HepG2 (cell line): ENCODE data around the gene TSSK3. TPM values are rescaled to one million over a fixed set of nuclear protein-coding genes. Genes with fewer than 3 reads are reported as not detected.

ENCODE experiments used
- MYC ChIP-seq: sonication (generic); formaldehyde crosslinking; IDR thresholded peaks from 2 replicates; pipeline ENCODE4 v1.9.0; 2021; ENCODE audit warnings: missing genetic modification reagents, borderline replicate concordance
- NCOA2 ChIP-seq: sonication (generic); formaldehyde crosslinking; IDR thresholded peaks from 2 replicates; pipeline ENCODE4 v1.8.0; 2022; ENCODE audit warnings: inconsistent platforms
- PCBP1 ChIP-seq: fragments of 200-400 bp; formaldehyde crosslinking; IDR thresholded peaks from 2 replicates; pipeline ENCODE4 v1.6.1; 2017; ENCODE audit warnings: mild to moderate bottlenecking, low read depth, low read length, borderline replicate concordance
- STAT6 ChIP-seq: sonication (generic); formaldehyde crosslinking; IDR thresholded peaks from 2 replicates; pipeline ENCODE4 v1.4.0; 2020; ENCODE audit warnings: missing genetic modification reagents, mild to moderate bottlenecking, borderline replicate concordance
- ZFY ChIP-seq: sonication (generic); formaldehyde crosslinking; IDR thresholded peaks from 2 replicates; pipeline ENCODE4 v1.4.0; 2020; ENCODE audit warnings: missing genetic modification reagents
- ZNF121 ChIP-seq: sonication (generic); formaldehyde crosslinking; IDR thresholded peaks from 2 replicates; pipeline ENCODE4 v1.5.0; 2020; ENCODE audit warnings: mild to moderate bottlenecking, missing genetic modification reagents
- ZNF143 ChIP-seq: sonication (generic); formaldehyde crosslinking; IDR thresholded peaks from 2 replicates; pipeline ENCODE4 v1.4.0; 2020; ENCODE audit warnings: missing genetic modification reagents
- ZNF296 ChIP-seq: sonication (generic); formaldehyde crosslinking; conservative IDR thresholded peaks from 2 replicates; pipeline ENCODE4 v1.5.0; 2020; ENCODE audit warnings: mild to moderate bottlenecking, missing genetic modification reagents
- ZNF468 ChIP-seq: sonication (generic); formaldehyde crosslinking; IDR thresholded peaks from 2 replicates; pipeline ENCODE4 v1.8.0; 2022; ENCODE audit warnings: mild to moderate bottlenecking, moderate library complexity, missing genetic modification reagents
- ZNF513 ChIP-seq: sonication (generic); formaldehyde crosslinking; conservative IDR thresholded peaks from 2 replicates; pipeline ENCODE4 v1.5.0; 2020; ENCODE audit warnings: missing genetic modification reagents
- ZNF543 ChIP-seq: sonication (generic); formaldehyde crosslinking; IDR thresholded peaks from 2 replicates; pipeline ENCODE4 v1.4.0; 2020; ENCODE audit warnings: mild to moderate bottlenecking, missing genetic modification reagents
- polyA plus RNA-seq, 8 experiments: library from polyadenylated mRNA; depleted of rRNA in 3 of 8; stranded (reverse) in 7 of 8; unstranded in 1 of 8; fragments of >200 nt; fragmentation: Illumina TruSeq in 4 of 8; extraction: Trizol in 4 of 8; gene quantifications; 2 replicates each; pipeline versions ENCODE4 v1.2.1 to v1.2.3, GENCODE V29; 2011 to 2016; ENCODE audit warnings: low read depth in 4 of 8, missing spikeins in 1 of 8, mixed read lengths in 1 of 8; ENCODE audit not compliant: insufficient read depth in 1 of 8
- total RNA-seq, 5 experiments: library from RNA; depleted of rRNA; stranded (reverse); fragments of >200 nt; fragmentation: Illumina TruSeq; extraction: Trizol; gene quantifications; 2 replicates each; pipeline ENCODE4 v1.2.3, GENCODE V29; 2016; ENCODE audit warnings: low read depth in 1 of 5
- TF ChIP-seq, protein P1 (sequence below): sonication (generic); formaldehyde crosslinking; IDR thresholded peaks from 2 replicates; pipeline ENCODE4 v1.5.0; 2020; ENCODE audit warnings: mild to moderate bottlenecking, missing genetic modification reagents
- TF ChIP-seq, protein P2 (sequence below): sonication (generic); formaldehyde crosslinking; IDR thresholded peaks from one replicate; pipeline ENCODE4 v1.5.1; 2020; ENCODE audit warnings: mild to moderate bottlenecking, missing genetic modification reagents; ENCODE audit errors: not compliant biosample characterization

The TSSK3 gene
- total and polyA plus RNA-seq, 2 of the 13 experiments (the other 11 are each of a cell fraction or from before 2014, with no cell fraction given), result 1.0 to 1.1 TPM

DNA sequence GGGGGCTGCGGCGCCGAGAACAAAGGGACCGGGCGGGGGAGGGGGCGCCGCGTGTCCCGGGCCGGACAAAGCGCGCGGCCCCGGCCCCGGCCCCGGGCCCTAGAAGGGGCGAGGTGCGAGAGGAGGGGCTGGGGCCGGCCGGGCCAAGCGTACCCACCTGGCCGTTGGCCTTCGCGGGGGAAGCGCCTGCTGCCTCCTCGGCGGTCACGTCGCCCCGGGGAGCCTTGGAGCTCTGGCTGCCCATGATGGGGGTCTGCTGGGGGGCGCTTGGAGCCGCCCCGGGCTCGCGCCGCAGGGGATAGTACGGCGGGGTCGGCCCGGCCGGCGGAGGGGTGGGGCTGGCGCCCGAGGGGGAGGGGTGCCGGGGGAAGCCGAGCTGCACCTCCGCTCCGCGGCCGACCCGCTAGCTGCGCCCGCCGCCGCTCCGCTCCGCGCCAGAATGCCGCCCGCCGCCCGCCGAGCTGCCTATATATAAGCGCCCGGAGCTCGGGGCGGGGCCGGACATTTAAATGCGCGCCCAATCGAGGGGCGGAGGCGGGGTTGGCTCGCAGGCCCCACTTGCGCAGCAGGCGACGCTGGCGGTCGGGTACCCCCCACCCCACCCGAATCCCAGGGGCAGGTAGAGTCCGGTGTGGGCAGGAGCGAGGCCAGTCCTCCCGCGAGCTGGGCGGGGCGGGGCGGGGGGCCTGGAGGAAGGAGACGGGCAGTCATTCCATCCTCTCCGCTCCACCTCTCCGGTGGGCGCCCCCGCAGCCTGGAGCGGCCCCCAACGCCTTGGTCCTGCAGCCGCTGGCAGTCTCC, 26.3 kb upstream of the TSSK3 start, which contains the start of gene MARCKSL1 (continued):
- TF ChIP-seq, protein P1, sequence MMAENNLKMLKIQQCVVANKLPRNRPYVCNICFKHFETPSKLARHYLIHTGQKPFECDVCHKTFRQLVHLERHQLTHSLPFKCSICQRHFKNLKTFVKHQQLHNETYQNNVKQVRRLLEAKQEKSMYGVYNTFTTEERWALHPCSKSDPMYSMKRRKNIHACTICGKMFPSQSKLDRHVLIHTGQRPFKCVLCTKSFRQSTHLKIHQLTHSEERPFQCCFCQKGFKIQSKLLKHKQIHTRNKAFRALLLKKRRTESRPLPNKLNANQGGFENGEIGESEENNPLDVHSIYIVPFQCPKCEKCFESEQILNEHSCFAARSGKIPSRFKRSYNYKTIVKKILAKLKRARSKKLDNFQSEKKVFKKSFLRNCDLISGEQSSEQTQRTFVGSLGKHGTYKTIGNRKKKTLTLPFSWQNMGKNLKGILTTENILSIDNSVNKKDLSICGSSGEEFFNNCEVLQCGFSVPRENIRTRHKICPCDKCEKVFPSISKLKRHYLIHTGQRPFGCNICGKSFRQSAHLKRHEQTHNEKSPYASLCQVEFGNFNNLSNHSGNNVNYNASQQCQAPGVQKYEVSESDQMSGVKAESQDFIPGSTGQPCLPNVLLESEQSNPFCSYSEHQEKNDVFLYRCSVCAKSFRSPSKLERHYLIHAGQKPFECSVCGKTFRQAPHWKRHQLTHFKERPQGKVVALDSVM (CRISPR knock-in tag), result 0 out of 2 replicates have a peak, but pooled peaks have one; percentile 23
- TF ChIP-seq ZNF543, result 0 out of 2 replicates have a peak, but pooled peaks have one; percentile 60
- TF ChIP-seq PCBP1, result no peak
- no peak for TF ChIP-seq ZNF143 (CRISPR knock-in tag)
- TF ChIP-seq MYC (CRISPR knock-in tag), result 0 out of 2 replicates have a peak, but pooled peaks have one; percentile 18
- 0 out of 2 replicates have a peak, but pooled peaks have one; percentile 4 for TF ChIP-seq NCOA2 (CRISPR knock-in tag)
- peak; percentile 48; the same call in 1 of the 2 replicates for TF ChIP-seq ZFY (CRISPR knock-in tag)
- TF ChIP-seq ZNF296 (CRISPR knock-in tag), result no peak
- TF ChIP-seq ZNF468 (CRISPR knock-in tag), result no peak
- peak; percentile 24; the same call in 1 of the 2 replicates for TF ChIP-seq ZNF121
- no peak for TF ChIP-seq ZNF513
- peak; percentile 41; the same call in 1 of the 2 replicates for TF ChIP-seq STAT6
- TF ChIP-seq, protein P2, sequence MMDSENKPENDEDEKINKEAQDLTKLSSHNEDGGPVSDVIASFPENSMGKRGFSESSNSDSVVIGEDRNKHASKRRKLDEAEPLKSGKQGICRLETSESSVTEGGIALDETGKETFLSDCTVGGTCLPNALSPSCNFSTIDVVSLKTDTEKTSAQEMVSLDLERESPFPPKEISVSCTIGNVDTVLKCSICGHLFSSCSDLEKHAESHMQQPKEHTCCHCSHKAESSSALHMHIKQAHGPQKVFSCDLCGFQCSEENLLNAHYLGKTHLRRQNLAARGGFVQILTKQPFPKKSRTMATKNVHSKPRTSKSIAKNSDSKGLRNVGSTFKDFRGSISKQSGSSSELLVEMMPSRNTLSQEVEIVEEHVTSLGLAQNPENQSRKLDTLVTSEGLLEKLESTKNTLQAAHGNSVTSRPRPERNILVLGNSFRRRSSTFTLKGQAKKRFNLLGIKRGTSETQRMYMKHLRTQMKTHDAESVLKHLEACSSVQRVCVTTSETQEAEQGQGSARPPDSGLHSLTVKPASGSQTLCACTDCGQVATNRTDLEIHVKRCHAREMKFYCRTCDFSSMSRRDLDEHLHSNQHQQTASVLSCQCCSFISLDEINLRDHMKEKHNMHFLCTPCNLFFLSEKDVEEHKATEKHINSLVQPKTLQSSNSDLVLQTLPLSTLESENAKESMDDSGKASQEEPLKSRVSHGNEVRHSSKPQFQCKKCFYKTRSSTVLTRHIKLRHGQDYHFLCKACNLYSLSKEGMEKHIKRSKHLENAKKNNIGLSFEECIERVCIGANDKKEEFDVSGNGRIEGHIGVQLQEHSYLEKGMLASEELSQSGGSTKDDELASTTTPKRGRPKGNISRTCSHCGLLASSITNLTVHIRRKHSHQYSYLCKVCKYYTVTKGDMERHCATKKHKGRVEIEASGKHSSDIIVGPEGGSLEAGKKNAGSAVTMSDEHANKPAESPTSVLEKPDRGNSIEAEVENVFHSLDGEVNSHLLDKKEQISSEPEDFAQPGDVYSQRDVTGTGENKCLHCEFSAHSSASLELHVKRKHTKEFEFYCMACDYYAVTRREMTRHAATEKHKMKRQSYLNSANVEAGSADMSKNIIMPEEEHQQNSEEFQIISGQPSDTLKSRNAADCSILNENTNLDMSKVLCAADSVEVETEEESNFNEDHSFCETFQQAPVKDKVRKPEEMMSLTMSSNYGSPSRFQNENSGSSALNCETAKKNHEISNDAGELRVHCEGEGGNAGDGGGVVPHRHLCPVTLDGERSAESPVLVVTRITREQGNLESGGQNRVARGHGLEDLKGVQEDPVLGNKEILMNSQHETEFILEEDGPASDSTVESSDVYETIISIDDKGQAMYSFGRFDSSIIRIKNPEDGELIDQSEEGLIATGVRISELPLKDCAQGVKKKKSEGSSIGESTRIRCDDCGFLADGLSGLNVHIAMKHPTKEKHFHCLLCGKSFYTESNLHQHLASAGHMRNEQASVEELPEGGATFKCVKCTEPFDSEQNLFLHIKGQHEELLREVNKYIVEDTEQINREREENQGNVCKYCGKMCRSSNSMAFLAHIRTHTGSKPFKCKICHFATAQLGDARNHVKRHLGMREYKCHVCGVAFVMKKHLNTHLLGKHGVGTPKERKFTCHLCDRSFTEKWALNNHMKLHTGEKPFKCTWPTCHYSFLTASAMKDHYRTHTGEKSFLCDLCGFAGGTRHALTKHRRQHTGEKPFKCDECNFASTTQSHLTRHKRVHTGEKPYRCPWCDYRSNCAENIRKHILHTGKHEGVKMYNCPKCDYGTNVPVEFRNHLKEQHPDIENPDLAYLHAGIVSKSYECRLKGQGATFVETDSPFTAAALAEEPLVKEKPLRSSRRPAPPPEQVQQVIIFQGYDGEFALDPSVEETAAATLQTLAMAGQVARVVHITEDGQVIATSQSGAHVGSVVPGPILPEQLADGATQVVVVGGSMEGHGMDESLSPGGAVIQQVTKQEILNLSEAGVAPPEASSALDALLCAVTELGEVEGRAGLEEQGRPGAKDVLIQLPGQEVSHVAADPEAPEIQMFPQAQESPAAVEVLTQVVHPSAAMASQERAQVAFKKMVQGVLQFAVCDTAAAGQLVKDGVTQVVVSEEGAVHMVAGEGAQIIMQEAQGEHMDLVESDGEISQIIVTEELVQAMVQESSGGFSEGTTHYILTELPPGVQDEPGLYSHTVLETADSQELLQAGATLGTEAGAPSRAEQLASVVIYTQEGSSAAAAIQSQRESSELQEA (CRISPR knock-in tag), result no peak
